Transverse colon (tissue), 3 donors: ENCODE measurements around the gene CHMP4A.

Experiments used
- CTCF ChIP-seq, 5 experiments: fragments of 200-600 bp in 3 of 5; fragments of 450-650 bp in 2 of 5; sonication (generic) in 3 of 5; IDR thresholded peaks; 1 replicate in 2 of 5; 2 replicates in 3 of 5; pipeline ENCODE4 v1.5.1; 2016 to 2017; ENCODE audit warnings: antibody characterized with exemption in 5 of 5, inconsistent platforms in 3 of 5, mild to moderate bottlenecking in 2 of 5, moderate library complexity in 1 of 5
- POLR2A ChIP-seq: fragments of 450-650 bp; IDR thresholded peaks from one replicate; pipeline ENCODE4 v1.6.1; 2016; ENCODE audit warnings: antibody characterized with exemption, mild to moderate bottlenecking, moderate library complexity

- TF ChIP-seq CTCF (IDR thresholded peaks at IDR 0.05) = no peak
- TF ChIP-seq POLR2A = no peak
These were observed 20.4 kb downstream of the CHMP4A start for GRCh38 chr14:24192933-24193332.
